Frontal cortex (tissue), 4 donors: Measurements from ENCODE around the gene MBD5. TPM values are rescaled to one million over a fixed set of nuclear protein-coding genes. Genes with fewer than 3 reads are reported as not detected.

ENCODE experiments used
- DNase-seq, 2 donors: peaks; one replicate each; pipeline ENCODE4 v3.0.0; 2012; ENCODE audit warnings: low spot score in 2 of 2
- FAIRE-seq: peaks from 2 replicates; lab custom pipeline; 2012; peaks lifted over from hg19 to GRCh38; lab: Jason Lieb, UNC
- total RNA-seq: library from RNA; depleted of rRNA; stranded (reverse); fragments of >200 nt; gene quantifications from one replicate; pipeline ENCODE4 v1.2.3, GENCODE V29; 2014
- donor health status: control.
- donor health status: control.
- donor health status: control.

Gene MBD5
- total RNA-seq, 1 donor from 2014 or later, result 29.3 TPM

DNA sequence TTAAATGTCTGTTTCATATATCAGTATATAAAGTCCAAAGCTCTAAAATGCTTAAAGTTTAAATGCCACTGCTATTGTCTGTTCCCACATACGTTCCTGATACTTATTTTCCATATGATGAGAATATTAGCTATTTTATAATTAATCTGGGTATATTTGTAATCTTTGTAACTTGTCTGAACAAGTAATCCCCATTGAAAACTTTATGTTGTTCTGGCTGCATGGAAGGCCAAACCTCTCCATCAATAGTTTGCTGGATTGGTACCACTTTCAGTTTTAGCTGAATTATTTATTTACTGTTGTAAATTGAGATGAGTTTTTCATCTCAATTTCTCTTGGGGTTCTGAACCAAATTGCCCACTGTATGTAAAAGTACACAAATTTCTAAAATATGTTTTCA lies 1.5 kb downstream of the MBD5 start:
- DNase-seq, result no peak
- no peak for FAIRE-seq

DNA sequence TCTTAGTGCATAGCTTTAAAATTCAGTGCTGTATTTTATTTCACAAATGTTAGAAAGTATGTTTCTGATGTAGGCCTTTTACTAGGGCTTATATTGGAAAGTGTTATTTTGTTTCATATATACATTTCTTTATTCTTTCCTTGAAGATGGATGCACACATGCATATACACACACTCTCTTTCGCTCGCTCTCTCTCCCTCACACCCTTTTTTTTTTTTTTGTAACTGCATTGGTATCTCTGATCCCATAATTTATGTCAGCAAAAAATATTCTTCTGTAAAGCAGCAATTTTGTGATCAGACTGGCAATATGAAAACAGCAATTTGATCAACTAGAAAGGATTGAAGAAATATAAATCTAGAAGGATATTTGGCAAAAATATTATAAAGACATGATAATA lies 2.0 kb downstream of the MBD5 start:
- FAIRE-seq (no peak), DNase-seq (no peak)

DNA sequence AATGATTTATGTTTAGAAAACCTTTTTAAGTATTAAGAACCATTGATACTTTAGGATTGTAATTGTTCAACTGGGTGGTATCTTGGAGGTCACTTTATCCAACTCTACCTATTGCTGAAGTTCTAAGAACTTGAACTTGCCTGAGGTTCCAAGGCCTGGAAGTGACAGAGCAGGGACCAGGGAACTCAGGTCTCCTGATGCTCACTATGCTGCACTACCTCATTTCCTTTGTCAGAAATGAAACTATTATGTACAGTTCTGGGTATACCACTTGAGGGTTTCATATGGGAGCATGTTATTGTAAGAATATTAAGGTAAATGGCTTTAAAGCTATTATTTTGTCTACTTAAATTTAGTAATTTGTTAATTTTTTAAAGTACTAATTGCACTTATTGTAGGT lies 3.0 kb downstream of the MBD5 start:
- no peak for FAIRE-seq
- DNase-seq, result no peak

DNA sequence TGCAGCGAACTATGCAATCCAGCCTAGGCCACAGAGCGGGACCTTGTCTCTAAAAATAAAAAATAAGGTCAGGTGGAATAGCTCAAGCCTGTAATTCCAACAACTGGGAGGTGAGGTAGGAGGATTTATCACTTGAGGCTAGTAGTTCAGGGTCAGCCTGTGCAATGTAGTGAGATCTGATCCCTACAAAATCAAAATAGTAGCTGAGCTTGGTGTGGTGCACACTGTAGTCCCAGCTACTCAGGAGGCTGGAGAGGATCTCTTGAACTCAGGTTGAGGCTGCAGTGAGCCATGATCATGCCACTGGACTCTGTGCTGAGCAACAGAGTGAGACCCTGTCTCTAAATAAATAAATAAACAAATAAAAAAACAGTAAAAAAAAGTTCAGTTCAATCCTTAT lies 5.7 kb downstream of the MBD5 start:
- DNase-seq (no peak), FAIRE-seq (no peak)

DNA sequence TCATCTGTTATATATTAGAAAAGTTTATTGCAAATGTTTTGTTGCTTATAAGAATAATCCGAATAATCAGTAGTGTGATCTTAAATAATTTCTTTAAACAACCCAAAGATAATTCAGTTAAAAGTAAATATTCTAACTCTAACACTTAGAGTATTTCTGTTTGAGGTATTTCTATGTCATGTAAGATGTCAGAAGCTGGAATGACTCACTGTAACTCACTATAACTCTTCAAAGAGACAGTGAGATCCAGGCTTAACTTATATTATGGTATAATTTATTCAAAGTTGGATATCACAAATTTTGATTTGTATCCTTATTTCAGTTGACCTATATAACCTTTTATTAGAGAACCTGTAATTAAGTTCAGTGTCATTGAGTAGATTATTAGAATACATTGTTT lies 6.9 kb downstream of the MBD5 start:
- FAIRE-seq (no peak), DNase-seq (no peak)

DNA sequence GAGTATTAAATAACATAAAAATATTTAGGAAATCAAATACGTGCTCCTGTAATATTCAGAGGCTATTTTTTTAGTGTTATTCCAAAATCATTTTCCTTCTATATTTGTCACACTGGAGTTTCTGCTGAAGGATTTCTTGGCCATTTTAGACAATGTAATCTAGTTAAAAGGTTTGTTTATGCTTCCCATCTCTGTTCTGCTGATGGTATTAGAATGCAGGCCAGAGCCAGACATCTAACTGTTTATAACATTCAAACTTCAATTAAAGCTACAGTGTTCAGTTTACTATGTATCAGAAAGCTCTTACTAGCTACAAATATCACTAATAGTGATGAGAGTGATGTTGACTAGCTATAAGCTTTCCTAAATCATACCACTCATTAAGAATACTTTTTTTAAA lies 7.9 kb downstream of the MBD5 start:
- FAIRE-seq, result no peak

DNA sequence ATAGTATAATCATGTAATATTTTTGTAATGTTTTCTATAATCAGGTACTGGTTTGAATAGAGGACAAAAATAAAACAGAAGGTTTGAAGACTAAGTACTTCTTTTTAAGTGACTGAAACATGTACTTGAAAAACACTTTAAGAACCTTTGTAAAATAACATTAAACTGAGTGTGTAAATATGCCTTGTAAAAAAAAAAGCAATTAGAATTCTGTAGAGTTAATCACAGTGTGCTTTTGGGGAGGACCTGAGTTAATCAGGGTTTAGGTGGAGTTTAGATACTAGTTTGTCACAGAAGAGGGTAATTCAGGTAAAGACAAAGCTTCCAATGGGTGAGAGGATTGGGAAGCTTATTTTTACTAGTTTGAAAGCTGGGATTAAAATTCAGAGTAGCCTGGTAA lies 10.3 kb downstream of the MBD5 start:
- FAIRE-seq (no peak), DNase-seq (no peak)

More for the DNA sequence above, 7.9 kb downstream of the MBD5 start:
- no peak for DNase-seq

DNA sequence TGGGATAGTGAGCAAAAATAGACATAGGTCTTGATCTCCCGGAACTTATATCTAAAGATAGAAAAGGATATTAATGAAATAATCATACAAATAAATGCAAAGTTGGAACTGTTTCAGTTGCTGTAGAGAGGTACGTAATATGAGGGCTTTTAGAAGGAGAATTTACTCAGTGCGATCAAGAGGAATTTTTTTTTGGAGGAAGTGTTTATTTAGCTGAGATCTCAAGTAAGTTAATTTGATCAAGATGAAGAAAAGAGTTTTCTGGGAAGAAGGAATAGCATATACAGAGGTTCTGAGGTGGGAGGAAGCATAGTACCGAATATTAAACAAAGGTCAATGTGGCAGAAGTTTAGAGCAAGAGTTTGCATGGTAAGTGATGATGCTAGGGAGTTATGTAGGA lies 11.3 kb downstream of the MBD5 start:
- no peak for DNase-seq
- no peak for FAIRE-seq

DNA sequence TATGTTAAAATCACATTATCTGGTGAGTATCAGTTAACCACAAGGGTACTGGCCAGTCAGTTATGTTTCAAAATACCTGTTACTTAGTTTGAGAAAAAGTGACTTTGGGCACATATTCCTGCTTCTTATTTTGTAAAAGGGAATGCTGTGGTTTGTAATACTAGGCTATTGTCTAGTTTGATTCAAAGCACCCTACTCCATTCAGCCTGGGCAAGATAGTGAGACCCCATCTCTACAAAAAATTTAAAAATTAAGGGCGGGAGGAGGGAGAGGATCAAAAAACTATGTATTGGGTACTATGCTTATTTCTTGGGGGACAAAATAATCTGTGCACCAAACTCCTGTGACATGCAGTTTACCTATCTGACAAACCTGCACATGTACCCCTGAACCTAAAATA lies 18.9 kb downstream of the MBD5 start:
- FAIRE-seq, result no peak
- DNase-seq, result no peak

DNA sequence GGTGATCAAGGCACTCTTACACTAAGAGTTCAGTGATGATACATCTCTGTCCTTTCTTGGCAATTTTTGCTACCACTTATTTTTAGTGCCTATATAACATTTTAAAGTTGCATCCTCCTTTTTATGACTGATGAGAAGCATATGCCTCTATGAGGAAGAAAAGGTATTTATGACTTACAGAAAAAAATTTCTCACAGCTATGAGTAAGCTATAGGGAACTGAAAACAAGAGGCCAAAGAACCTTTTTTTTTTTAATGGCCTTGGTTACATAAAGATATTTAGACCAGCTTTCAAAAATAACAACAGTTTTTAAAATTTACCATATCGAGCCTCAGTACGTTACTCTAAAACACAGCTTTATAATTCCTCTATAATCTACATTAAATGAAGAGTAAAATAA lies 21.3 kb downstream of the MBD5 start:
- FAIRE-seq, result no peak
- no peak for DNase-seq

DNA sequence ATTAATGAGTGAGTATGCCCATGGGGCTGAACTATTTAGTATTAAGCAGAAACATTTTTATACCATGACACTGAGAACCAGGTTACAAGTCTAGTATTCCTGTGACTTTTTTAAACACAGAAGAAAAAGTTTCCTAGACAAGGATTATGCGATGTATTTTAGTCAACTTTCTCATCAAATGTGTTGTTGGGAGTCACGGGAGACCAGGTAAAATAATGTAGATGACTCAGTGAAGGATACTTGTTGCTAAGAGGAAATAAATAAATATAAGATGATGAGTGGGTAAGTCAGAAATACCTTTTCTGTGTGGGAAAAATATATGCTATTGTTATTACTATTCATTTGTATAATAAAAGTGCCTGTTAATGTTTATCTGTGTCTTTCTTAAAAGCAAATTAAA lies 23.4 kb downstream of the MBD5 start:
- DNase-seq (no peak), FAIRE-seq (no peak)

DNA sequence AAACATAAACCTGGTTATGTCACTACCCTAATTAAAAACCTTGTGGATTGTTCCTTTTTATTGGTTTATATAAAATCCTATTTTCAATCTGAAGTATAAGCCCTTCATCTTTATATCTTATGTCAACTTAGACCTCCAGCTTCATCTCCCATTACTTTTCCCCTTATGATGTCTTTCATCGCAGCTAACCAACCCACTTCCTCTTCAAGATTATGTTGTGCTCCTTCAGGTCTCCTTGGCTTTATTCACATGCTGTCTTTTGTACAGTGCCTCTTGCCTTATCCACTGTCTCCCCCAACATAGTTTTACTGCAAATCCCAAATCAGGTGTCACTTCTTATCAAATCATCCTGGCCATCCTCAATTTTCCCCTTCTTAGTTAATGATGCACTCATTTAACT lies 25.9 kb downstream of the MBD5 start:
- FAIRE-seq (no peak), DNase-seq (no peak)

DNA sequence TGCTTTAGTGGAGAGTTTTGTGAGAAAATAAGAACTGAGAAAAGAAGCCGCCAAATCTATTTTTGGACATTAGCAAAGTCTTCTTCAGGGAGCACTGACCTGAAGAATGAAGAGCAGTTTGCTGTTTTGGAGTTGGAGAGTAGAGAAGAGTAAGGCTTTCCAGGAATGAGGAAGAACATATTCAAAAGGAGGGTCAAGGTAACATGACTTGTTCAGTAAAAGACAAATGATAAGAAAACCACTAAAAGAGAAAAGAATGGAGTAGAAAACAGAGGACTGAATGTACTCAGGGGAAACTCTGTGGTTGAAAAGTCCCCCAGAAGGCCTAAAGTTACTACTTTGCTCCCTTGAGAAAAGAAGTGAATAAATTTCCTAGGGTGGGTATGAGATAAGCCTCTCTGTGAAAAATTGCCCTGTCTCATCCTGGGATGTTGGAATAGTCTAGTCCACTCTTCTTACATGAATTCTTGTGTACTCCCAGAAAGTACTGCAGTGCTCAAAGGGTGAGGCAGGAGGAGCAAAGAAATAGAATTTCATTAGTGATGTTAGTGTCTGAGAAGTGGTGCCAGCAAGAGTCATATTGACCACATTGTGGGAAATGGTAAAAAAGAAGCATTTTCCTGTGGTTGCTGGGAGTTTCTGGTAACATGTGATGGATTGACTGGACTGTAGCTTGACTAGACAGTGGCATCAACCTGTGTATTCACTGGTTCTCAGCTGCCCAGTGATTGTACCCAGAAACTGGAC lies 27.8 kb downstream of the MBD5 start:
- DNase-seq, result no peak
- no peak for FAIRE-seq

DNA sequence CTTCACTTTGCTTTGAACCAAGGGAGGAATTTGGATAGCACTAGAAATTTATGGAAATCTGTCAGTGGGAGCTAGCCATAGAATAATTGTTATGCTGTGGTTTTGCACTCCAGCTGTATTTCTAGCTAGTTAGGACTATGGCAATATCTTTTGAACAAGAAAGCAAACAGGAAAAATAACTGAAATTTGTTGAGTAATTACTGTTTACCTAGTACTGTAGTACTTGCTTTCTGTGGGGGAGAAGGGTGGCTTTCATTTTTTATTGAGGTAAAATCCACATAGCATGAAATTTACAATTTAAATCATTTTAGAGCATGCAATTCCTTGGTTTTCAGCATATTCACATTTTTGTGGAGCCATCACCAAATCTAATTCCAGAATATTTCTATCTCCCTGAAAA lies 28.4 kb downstream of the MBD5 start:
- no peak for FAIRE-seq

DNA sequence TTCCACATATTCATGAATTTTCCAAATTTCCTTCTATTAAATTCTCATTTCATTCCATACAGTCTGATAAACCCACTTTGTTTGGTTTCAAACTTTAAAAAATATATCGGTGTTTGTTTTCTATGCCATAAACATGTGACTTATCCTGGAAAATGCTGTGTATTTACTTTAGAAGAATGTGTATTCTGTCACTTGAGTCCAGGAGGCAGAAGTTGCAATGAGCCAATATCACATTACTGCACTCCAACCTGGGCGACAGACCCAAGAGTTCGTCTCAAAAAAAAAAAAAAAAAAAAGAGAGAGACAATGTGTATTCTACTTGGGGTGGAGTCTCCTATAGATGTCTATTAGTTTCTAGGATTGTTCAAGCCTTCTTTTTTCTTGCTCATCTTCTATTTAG lies 31.8 kb downstream of the MBD5 start:
- DNase-seq, result no peak
- FAIRE-seq, result no peak

More for the DNA sequence above, 28.4 kb downstream of the MBD5 start:
- DNase-seq, result no peak

DNA sequence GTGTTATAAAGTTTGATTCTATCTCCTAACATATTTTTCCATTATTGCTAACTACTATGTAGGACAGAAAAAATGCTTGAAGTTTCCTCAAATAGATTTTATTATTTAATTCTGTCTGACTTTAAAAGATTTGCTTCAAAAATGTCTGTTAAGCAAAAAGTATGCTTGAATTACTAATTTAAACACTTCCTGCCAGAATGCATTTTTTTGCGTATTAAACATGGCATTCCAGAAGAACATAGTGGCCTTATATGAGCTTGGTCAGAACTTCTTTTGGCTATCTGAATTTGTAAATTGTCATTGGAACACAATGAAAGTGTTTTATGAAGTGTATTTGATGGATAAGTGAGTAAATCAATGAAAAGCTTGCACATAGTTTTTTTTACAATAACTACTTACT lies 37.8 kb downstream of the MBD5 start:
- DNase-seq (no peak), FAIRE-seq (no peak)

DNA sequence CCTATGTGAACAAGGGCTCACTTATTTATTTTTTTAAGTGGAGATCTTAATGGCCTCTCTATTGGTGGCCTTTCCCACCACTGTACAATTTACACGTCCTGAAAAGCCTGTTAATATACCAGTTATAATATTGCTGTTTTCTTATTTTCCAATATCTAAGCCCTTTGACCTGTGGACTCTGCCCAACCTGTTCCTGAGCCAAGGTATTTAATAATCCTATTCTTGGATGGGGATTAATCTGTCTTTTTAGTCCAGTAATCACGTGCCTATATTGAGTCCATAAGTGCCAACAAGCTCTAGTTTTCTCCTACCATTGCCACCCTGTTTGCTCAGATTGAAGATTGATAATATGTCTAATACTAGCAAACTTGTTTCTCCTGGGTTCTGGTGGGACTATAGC lies 42.7 kb downstream of the MBD5 start:
- FAIRE-seq, result no peak
- no peak for DNase-seq

DNA sequence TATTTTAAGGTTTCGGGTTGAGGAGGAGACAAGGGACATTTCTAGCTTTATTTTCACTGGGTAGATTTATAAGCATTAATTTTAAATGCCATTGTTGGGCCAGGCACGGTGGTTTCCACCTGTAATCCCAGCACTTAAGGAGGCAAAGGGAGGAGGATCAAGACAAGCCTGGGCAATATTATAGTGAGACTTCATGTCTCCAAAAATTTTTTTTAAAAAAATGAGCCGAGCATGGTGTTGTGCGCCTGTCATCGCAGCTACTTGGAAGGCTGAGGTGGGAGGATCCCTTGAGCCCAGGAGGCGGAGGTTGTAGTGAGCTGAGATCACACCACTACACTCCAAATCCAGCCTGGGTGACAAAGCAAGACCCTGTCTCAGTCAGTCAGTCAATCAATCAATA lies 45.0 kb downstream of the MBD5 start:
- DNase-seq, result no peak
- FAIRE-seq, result no peak

DNA sequence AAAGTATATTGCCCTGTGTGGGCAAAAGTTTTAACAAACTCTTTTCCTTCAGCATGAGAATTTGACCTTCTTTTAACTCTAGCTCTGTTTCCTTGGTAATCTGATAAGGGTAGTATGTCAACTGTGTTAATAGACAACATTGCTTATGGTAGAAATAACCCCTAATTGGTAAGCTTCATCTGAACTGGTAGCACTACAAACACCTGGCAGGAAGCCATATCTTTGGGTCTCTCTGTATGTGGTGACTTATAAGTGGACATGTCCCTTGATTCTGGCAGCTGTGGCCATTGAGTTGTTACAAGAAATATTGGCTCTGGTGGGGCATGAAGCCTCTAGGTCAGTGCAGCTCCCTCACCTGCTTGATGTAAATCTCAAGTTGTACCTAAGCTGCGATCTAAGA lies 46.9 kb downstream of the MBD5 start:
- DNase-seq, result no peak

DNA sequence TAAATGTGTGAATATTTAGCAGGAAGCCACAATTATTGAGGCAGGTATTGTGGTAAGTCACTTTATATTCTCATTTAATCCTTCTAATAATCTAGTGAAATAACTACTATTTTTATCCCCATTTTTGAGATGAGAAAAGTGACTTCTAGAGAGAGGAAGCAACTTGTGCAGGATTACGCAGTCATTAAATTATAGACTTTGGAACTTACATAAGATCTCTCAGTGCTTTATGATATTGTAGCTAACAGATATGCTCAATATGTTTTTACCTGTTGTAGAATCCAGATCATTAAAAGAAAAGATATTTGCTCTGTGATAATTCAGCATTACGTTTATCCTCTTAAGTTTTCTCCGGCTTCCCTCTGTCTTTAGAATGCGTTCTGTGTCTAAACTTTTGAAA lies 50.5 kb downstream of the MBD5 start:
- DNase-seq, result no peak
- no peak for FAIRE-seq

More for the DNA sequence above, 46.9 kb downstream of the MBD5 start:
- FAIRE-seq, result no peak

DNA sequence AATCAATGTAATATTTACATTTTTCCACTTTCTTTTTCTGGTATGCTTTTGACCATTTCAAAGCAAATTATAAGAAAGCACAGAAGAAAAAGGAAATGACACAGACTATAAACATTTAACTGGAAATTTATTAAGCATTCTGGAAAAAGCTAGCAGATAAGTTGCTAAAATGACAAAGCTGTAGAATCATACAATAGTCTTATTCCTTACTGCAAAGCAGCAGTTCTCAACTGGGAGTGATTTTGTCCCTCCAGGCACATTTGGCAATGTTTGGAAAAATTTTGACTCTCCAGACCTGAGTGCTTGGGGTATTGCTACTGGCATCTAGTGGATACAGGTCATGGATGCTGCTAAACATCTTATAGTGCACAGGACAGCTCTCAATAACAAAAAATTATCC lies 75.1 kb downstream of the MBD5 start:
- FAIRE-seq (no peak), DNase-seq (no peak)

DNA sequence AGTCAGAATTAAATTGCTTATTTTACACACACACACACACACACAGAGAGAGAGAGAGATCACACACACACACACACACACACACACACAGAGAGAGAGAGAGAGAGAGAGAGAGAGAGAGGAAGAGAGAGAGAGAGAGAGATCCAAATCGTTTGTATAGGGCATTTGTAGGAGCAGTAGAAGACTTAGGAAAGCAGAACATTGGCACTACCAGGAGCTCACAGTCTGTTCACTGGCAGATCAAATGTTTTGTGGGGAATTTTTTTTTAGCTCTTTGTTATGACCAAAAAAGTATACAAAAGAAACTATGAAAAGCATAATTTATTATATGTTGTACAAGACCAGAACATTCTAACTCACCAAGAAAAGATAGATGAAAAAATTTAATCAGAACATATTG lies 81.8 kb downstream of the MBD5 start:
- no peak for FAIRE-seq
- no peak for DNase-seq
